Activated CD8-positive, alpha-beta T cell treated with anti-CD3 and anti-CD28 coated beads for 36 hours (primary cell): ENCODE data around the gene RBFOX2. TPM values are rescaled to one million over a fixed set of nuclear protein-coding genes. Genes with fewer than 3 reads are reported as not detected.

Experiments used
- ATAC-seq: fragments of 200-7000 bp; cut with Tn5 transposase; one replicate; pipeline ENCODE4 v1.10.0; 2021; ENCODE audit warnings: mild to moderate bottlenecking, moderate library complexity
- CTCF ChIA-PET: fragments of 350-600 bp; sonication (Branson Sonifier 250); formaldehyde crosslinking; loops from one replicate; lab custom pipeline; 2021; ENCODE audit warnings: antibody characterized with exemption; lab: Charles Lee
- POLR2A ChIA-PET: fragments of 350-600 bp; sonication (Branson Sonifier 250); formaldehyde crosslinking; loops from one replicate; lab custom pipeline; 2021; ENCODE audit warnings: antibody characterized with exemption; lab: Charles Lee
- DNase-seq: peaks from one replicate; pipeline ENCODE4 v3.0.0-alpha.2; 2020
- H3K27ac Mint-ChIP-seq: one replicate; pipeline ENCODE4 v1.8.0; 2021; ENCODE audit warnings: mild to moderate bottlenecking, mixed read lengths
- H3K27me3 Mint-ChIP-seq: one replicate; pipeline ENCODE4 v1.8.0; 2021; ENCODE audit warnings: mixed read lengths
- H3K36me3 Mint-ChIP-seq: one replicate; pipeline ENCODE4 v1.8.0; 2021; ENCODE audit warnings: low read depth, mixed read lengths
- H3K4me1 Mint-ChIP-seq: one replicate; pipeline ENCODE4 v1.8.0; 2021; ENCODE audit warnings: low read depth, mixed read lengths
- H3K4me3 Mint-ChIP-seq: one replicate; pipeline ENCODE4 v1.8.0; 2021; ENCODE audit warnings: mild to moderate bottlenecking, moderate library complexity, mixed read lengths
- H3K9me3 Mint-ChIP-seq: one replicate; pipeline ENCODE4 v1.8.0; 2021; ENCODE audit warnings: mixed read lengths
- intact Hi-C: fragments of 100-400 bp; cut with micrococcal nuclease; formaldehyde crosslinking; loops from one replicate; pipeline ENCODE4 v1.10.0; 2022
- total RNA-seq, 2 experiments: library from RNA; stranded (reverse); gene quantifications; one replicate each; pipeline ENCODE4 v1.2.3, GENCODE V29; 2021
- TF ChIP-seq, protein P1 (sequence below): fragments of 200-600 bp; IDR thresholded peaks from one replicate; pipeline ENCODE4 v1.8.0; 2022; ENCODE audit warnings: antibody characterized with exemption, mild to moderate bottlenecking

RBFOX2 gene
- total RNA-seq, 2 experiments from 2014 or later = 3.1 to 3.3 TPM

DNA sequence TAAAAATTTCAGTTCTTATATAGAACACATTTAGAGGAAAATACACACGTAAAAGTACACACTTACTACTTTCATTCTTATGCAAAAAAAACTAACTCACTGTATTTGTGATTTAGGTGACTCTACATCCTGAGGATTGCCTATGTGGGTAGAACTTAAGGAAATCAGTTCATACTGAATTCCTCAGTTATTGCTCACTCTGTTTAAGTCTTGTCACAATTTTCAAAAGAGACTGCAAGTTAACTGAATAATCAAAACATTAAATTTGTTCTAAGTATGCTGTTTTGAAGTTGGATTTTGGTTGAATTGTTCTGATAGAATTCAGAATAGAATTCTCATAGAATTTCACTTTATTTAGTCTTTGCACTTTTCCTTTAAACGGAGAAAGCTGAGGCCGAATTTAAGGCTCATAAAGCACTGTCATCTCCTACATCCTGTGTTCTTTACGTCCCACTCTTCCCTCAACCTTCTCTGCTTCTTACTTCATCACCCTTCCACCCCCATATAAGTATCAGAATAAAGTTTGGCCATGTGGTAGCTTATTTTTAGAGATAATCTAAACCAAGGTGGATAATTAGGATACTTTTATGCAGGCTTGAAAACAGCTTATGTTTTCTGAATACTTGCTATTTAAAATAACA lies 251.2 kb downstream of the RBFOX2 start:
- H3K27me3 Mint-ChIP-seq = no peaks in the 10 kb centered on the region
- H3K9me3 Mint-ChIP-seq = no peaks in the 10 kb centered on the region
- TF ChIP-seq, protein P1, sequence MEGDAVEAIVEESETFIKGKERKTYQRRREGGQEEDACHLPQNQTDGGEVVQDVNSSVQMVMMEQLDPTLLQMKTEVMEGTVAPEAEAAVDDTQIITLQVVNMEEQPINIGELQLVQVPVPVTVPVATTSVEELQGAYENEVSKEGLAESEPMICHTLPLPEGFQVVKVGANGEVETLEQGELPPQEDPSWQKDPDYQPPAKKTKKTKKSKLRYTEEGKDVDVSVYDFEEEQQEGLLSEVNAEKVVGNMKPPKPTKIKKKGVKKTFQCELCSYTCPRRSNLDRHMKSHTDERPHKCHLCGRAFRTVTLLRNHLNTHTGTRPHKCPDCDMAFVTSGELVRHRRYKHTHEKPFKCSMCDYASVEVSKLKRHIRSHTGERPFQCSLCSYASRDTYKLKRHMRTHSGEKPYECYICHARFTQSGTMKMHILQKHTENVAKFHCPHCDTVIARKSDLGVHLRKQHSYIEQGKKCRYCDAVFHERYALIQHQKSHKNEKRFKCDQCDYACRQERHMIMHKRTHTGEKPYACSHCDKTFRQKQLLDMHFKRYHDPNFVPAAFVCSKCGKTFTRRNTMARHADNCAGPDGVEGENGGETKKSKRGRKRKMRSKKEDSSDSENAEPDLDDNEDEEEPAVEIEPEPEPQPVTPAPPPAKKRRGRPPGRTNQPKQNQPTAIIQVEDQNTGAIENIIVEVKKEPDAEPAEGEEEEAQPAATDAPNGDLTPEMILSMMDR = no peak
- ChIA-PET CTCF (no interaction called here), POLR2A (no interaction called here)
- no peaks in the 10 kb centered on the region for H3K36me3 Mint-ChIP-seq
- no peaks in the 10 kb centered on the region for H3K4me1 Mint-ChIP-seq
- no peak for ATAC-seq
- no peak overlapping the region for H3K27ac Mint-ChIP-seq
- intact Hi-C loops = no loop called here
- no peak for DNase-seq
- H3K4me3 Mint-ChIP-seq = no peak overlapping the region

DNA sequence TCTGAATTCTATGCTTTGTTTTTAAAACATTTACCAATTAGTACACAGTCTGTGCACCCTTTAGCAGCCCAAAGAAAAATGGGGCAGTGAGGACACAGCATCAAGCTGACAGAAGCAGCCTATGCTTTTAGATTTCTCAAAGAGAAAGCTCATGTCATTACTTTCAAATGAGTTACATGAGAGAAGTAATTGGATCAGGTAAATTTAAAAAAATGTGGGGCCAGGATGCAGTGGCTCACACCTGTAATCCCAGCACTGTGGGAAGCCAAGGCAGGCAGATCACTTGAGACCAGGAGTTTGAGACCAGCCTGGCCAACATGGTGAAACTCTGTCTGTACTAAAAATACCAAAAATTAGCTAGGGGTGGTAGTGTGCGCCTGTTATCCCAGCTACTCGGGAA lies 253.3 kb downstream of the RBFOX2 start:
- TF ChIP-seq, protein P1 = no peak
- no peaks in the 10 kb centered on the region for H3K9me3 Mint-ChIP-seq
- no peak for DNase-seq
- H3K27ac Mint-ChIP-seq = no peak overlapping the region
- no peaks in the 10 kb centered on the region for H3K27me3 Mint-ChIP-seq
- no peaks in the 10 kb centered on the region for H3K36me3 Mint-ChIP-seq
- H3K4me3 Mint-ChIP-seq = no peak overlapping the region
- no peaks in the 10 kb centered on the region for H3K4me1 Mint-ChIP-seq
- POLR2A ChIA-PET = no interaction called here
- ATAC-seq = no peak
- intact Hi-C loops = no loop called here
- CTCF ChIA-PET = interaction anchor here (1.4 kb wide), 2 partner anchors 9 to 147 kb away, joined by 3 read pairs; no protein-coding TSS in a partner anchor

DNA sequence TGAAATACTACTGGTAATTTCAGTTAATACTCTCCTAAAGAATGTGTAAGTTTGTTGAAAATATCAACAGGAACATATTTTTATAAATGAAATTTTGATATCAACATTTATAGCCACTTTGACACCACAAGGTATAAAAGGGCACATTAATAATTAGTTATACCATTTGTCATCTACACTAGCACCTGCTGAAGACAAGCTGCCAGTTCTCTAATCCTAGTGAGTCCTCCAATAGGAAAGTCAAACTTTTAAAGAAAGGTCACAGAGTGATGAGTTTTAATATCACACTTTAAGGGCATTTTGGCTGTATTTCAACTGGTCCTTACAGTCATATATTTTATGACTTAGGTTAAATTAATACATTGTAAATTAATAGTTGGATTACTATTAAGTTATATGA lies 258.6 kb downstream of the RBFOX2 start:
- POLR2A ChIA-PET = no interaction called here
- Mint-ChIP-seq H3K27me3 (no peaks in the 10 kb centered on the region), H3K36me3 (no peaks in the 10 kb centered on the region), H3K9me3 (no peaks in the 10 kb centered on the region), H3K4me3 (no peak overlapping the region), H3K27ac (no peak overlapping the region), H3K4me1 (no peaks in the 10 kb centered on the region)
- TF ChIP-seq, protein P1 = no peak
- intact Hi-C loops = no loop called here
- DNase-seq (no peak), ATAC-seq (no peak)
- CTCF ChIA-PET = no interaction called here

DNA sequence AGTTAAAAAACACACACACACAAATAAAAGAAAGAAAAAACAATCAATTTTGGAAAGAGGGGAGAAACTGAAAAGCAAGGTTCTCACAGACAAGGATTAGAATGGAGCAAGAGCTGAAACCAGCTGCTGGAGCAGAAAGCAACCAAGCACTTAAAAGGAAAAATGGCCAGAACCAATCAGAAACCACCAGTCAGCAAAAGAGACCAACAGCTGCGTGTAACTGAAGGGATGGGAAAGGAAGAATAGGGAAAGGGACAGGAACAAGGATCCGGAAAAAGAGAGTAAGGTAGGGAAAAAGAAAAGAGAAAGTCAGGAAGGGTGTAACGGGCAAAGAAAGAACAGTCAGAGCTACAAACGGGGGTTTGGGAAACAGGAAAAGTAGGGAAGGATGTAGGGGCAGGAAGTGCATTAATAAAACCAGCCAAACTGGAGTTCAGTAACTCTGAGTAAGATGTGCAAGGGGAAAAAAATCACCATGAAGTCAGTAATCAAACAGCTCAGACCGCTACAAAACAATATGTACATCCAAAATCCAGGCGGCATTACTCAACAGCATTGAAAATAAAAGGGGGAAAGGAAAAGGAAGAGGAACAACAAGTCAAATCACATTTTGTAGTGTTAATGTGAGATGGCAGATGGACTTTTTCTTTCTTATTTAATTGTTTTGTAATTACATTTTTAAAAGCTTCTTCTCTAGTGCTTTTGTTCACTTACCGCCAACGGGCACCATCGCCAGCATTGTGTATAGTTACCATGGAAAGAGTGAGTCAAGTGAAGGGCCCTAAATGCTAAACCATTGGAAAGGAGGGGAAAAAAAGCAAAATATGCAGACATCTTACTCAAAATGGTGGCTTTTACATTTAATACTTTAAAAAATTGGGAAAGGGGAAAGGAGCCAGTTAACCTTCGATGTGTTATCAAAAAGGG lies 261.7 kb downstream of the RBFOX2 start:
- H3K4me3 Mint-ChIP-seq = no peak overlapping the region
- intact Hi-C loops = no loop called here
- POLR2A ChIA-PET = no interaction called here
- H3K9me3 Mint-ChIP-seq = no peaks in the 10 kb centered on the region
- H3K27ac Mint-ChIP-seq = no peak overlapping the region
- CTCF ChIA-PET = interaction anchor here (0.8 to 1.2 kb wide), 2 partner anchors 9 to 299 kb away, joined by 3 to 4 read pairs; no protein-coding TSS in a partner anchor
- no peaks in the 10 kb centered on the region for H3K27me3 Mint-ChIP-seq
- H3K4me1 Mint-ChIP-seq = no peaks in the 10 kb centered on the region
- TF ChIP-seq, protein P1 = no peak
- no peak for ATAC-seq
- no peaks in the 10 kb centered on the region for H3K36me3 Mint-ChIP-seq
- no peak for DNase-seq

DNA sequence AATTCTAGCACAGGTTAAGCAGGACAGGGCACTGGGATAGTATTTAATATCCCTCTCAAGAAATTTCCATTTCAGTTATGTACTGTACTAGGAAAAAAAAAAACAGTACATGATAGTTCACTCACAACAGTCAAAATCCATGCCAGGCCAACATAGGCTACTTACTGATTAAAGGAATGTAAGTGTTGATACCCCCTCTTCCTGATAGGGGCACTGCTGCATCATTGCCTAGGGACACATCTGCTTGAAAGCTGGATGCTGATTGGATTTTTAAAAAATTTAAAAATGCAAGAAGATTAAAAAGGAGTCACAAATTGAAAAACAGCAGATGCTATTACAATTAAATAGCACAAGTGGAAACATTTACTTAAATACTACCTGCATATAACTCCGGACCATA lies 267.6 kb downstream of the RBFOX2 start:
- CTCF ChIA-PET = interaction anchor here (1.2 kb wide), 1 partner anchor 305 kb away, joined by 4 read pairs; no protein-coding TSS in a partner anchor
- intact Hi-C loops = no loop called here
- ATAC-seq (no peak), DNase-seq (peak; percentile 5)
- TF ChIP-seq, protein P1 = peak; percentile 20
- Mint-ChIP-seq H3K9me3 (no peaks in the 10 kb centered on the region), H3K4me3 (no peak overlapping the region), H3K4me1 (peaks cover 9% of the 10 kb centered on the region), H3K27me3 (no peaks in the 10 kb centered on the region), H3K36me3 (no peaks in the 10 kb centered on the region), H3K27ac (no peak overlapping the region)
- POLR2A ChIA-PET = no interaction called here
